K562 (cell line): ENCODE measurements around the gene EGFL6. TPM values are rescaled to one million over a fixed set of nuclear protein-coding genes. Genes with fewer than 3 reads are reported as not detected.

Experiments used
- ATAC-seq: fragments of 200-7000 bp; cut with Tn5 transposase; 3 replicates; pipeline ENCODE4 v1.9.1; 2020; ENCODE audit warnings: moderate library complexity
- BruUV-seq: library from RNA; stranded (reverse); fragments of 400-500 nt; replicated peaks from 2 replicates; lab custom pipeline; 2021; lab: Mats Ljungman, UMichigan
- CTCF ChIA-PET: fragments of 300-600 bp; formaldehyde crosslinking; extraction: SDS; loops from one replicate; lab custom pipeline; 2021; ENCODE audit warnings: low intra/inter-chr PET ratio; lab: Yijun Ruan, JAX
- POLR2A ChIA-PET: fragments of 300-600, 350-650 bp; sonication (Branson Sonifier 250); formaldehyde crosslinking; extraction: SDS; loops from one replicate; lab custom pipeline; 2021; ENCODE audit warnings: antibody characterized with exemption, inconsistent platforms; lab: Yijun Ruan, JAX
- DNase-seq, 4 experiments: peaks; one replicate each; pipeline versions ENCODE4 v3.0.0 to v3.0.0-alpha.2; 2011 to 2018; ENCODE audit warnings: low spot score in 3 of 4, mixed read lengths in 3 of 4; ENCODE audit errors: extremely low read depth in 1 of 4
- FAIRE-seq: peaks from 2 replicates; lab custom pipeline; 2011; peaks lifted over from hg19 to GRCh38; lab: Jason Lieb, UNC
- H2AFZ ChIP-seq: 2 replicates; pipeline ENCODE4 v1.6.0; 2011; ENCODE audit warnings: low read depth, low read length, control low read depth, inconsistent platforms
- H3K27ac ChIP-seq: fragments of 200-600 bp; 3 replicates; pipeline ENCODE4 v1.8.0; 2011; ENCODE audit warnings: low read depth, mild to moderate bottlenecking, control low read depth, inconsistent platforms, low read length, moderate library complexity, mixed read lengths; ENCODE audit errors: extremely low read depth
- H3K27me3 ChIP-seq, 2 experiments: fragments of 300-600 bp in 1 of 2; 2 replicates in 1 of 2; 3 replicates in 1 of 2; pipeline versions ENCODE4 v1.6.0 to v1.8.0; 2011; ENCODE audit warnings: inconsistent platforms in 2 of 2, low read length in 2 of 2, mild to moderate bottlenecking in 1 of 2, mixed read lengths in 1 of 2, moderate library complexity in 1 of 2; ENCODE audit not compliant: control insufficient read depth in 2 of 2, insufficient read depth in 2 of 2
- H3K36me3 ChIP-seq: fragments of 300-600 bp; 3 replicates; pipeline ENCODE4 v1.8.0; 2011; ENCODE audit warnings: mild to moderate bottlenecking, low read length, inconsistent platforms; ENCODE audit not compliant: control insufficient read depth, insufficient read depth
- H3K4me1 ChIP-seq, 2 experiments: fragments of 200-600 bp in 1 of 2; replicated peaks in 1 of 2; 2 replicates in 1 of 2; 3 replicates in 1 of 2; pipeline versions ENCODE4 v1.5.1 to v1.8.0; 2011; ENCODE audit warnings: inconsistent platforms in 2 of 2, low read length in 2 of 2, mild to moderate bottlenecking in 1 of 2, mixed read lengths in 1 of 2, moderate library complexity in 1 of 2; ENCODE audit not compliant: control insufficient read depth in 2 of 2, insufficient read depth in 2 of 2
- H3K4me2 ChIP-seq: 2 replicates; pipeline ENCODE4 v1.6.1; 2011; ENCODE audit warnings: low read length, control low read depth, inconsistent platforms, mixed read lengths; ENCODE audit not compliant: insufficient read depth
- H3K4me3 ChIP-seq: fragments of 200-600 bp; sonication (generic), shearing (Covaris generic); 2 replicates; pipeline ENCODE4 v1.5.1; 2016; ENCODE audit warnings: control low read depth, inconsistent platforms
- H3K79me2 ChIP-seq: fragments of 200-600 bp; 3 replicates; pipeline ENCODE4 v1.8.0; 2011; ENCODE audit warnings: low read length, inconsistent platforms; ENCODE audit not compliant: control insufficient read depth, insufficient read depth
- H3K9ac ChIP-seq, 2 experiments: 2 replicates each; pipeline versions ENCODE4 v1.6.0 to v1.6.1; 2011; ENCODE audit warnings: low read depth in 2 of 2, low read length in 2 of 2, control low read depth in 1 of 2, inconsistent platforms in 1 of 2, mild to moderate bottlenecking in 1 of 2, mixed read lengths in 1 of 2; ENCODE audit not compliant: insufficient read depth in 1 of 2
- H3K9me1 ChIP-seq: one replicate; pipeline ENCODE4 v1.6.0; 2011; ENCODE audit warnings: inconsistent platforms, mild to moderate bottlenecking, low read length, moderate library complexity; ENCODE audit not compliant: control insufficient read depth, insufficient read depth
- H3K9me3 ChIP-seq: replicated peaks from 2 replicates; pipeline ENCODE4 v1.5.1; 2011; ENCODE audit warnings: low read depth, low read length, inconsistent platforms; ENCODE audit not compliant: control insufficient read depth, insufficient read depth
- H4K20me1 ChIP-seq: replicated peaks from 2 replicates; pipeline ENCODE4 v1.6.1; 2011; ENCODE audit warnings: low read length, inconsistent platforms, mixed read lengths; ENCODE audit not compliant: control insufficient read depth, insufficient read depth
- BCL6 ChIP-seq: fragments of 250-450 bp; sonication (Bioruptor Pico); IDR thresholded peaks from 2 replicates; pipeline ENCODE4 v1.4.0; 2020
- LEF1 ChIP-seq: fragments of 450-650 bp; IDR thresholded peaks from 2 replicates; pipeline ENCODE4 v1.6.1; 2016; ENCODE audit warnings: mild to moderate bottlenecking
- MEF2A ChIP-seq: IDR thresholded peaks from 2 replicates; pipeline ENCODE4 v1.6.1; 2011; ENCODE audit warnings: low read depth, mild to moderate bottlenecking, low read length, moderate library complexity; ENCODE audit not compliant: control insufficient read depth
- RAD21 ChIP-seq, 2 experiments: fragments of 250-450 bp in 1 of 2; fragments of 450-650 bp in 1 of 2; sonication (Bioruptor Pico) in 1 of 2; formaldehyde crosslinking in 1 of 2; IDR thresholded peaks in 1 of 2; conservative IDR thresholded peaks in 1 of 2; 2 replicates each; pipeline versions ENCODE4 v1.4.0 to v1.8.0; 2020 to 2022; ENCODE audit warnings: mild to moderate bottlenecking in 2 of 2, moderate library complexity in 1 of 2
- TFAM ChIP-seq: fragments of 250-450 bp; sonication (Bioruptor Pico); conservative IDR thresholded peaks from 2 replicates; pipeline ENCODE4 v1.5.0; 2021; ENCODE audit warnings: mild to moderate bottlenecking, moderate library complexity
- ZNF140 ChIP-seq: fragments of 250-450 bp; sonication (Bioruptor Pico); IDR thresholded peaks from 2 replicates; pipeline ENCODE4 v1.8.0; 2021; ENCODE audit warnings: moderate library complexity, mild to moderate bottlenecking, inconsistent platforms
- ZNF143 ChIP-seq: sonication (generic); formaldehyde crosslinking; IDR thresholded peaks from 2 replicates; pipeline ENCODE4 v1.9.0; 2022; ENCODE audit warnings: mild to moderate bottlenecking, missing genetic modification reagents
- WGBS: fragments of 100-300 bp; shearing (Covaris generic); methylation state at CpG from one replicate; pipeline ENCODE4 v1.1.6; 2016; ENCODE audit warnings: low coverage, mixed read lengths; ENCODE audit not compliant: insufficient coverage; ENCODE audit errors: missing lambda C conversion rate; 5-methylcytosine and 5-hydroxymethylcytosine counted together
- in situ Hi-C: fragments of 300-500 bp; cut with MboI; formaldehyde crosslinking; loops from 4 replicates; pipeline ENCODE4 v1.15.0; 2018; ENCODE audit warnings: inconsistent platforms, mixed read lengths
- intact Hi-C: fragments of 100-400 bp; cut with micrococcal nuclease; formaldehyde crosslinking; loops from 2 replicates; pipeline ENCODE4 v1.14.2; 2022
- polyA plus RNA-seq, 8 experiments: library from polyadenylated mRNA; depleted of rRNA in 4 of 8; stranded (reverse) in 5 of 8; unstranded in 3 of 8; fragments of >200 nt; fragmentation: Nextera tagmentation in 2 of 8; fragmentation: Illumina TruSeq in 1 of 8; extraction: Ambion mirVana in 2 of 8; extraction: Trizol in 1 of 8; gene quantifications; 2 replicates each; pipeline versions ENCODE4 v1.2.1 to v1.2.3, GENCODE V29; 2011 to 2014; ENCODE audit warnings: inconsistent platforms in 1 of 8, missing spikeins in 1 of 8
- total RNA-seq, 7 experiments: library from RNA; depleted of rRNA in 6 of 7; stranded (reverse); fragments of >200 nt in 6 of 7; fragmentation: Illumina TruSeq in 2 of 7; extraction: Trizol in 2 of 7; gene quantifications; 2 replicates each; pipeline versions ENCODE4 v1.2.1 to v1.2.3, GENCODE V29; 2011 to 2021; ENCODE audit warnings: low replicate concordance in 1 of 7
- TF ChIP-seq, protein P1 (sequence below), 2 experiments: fragments of 250-450 bp in 1 of 2; fragments of 450-650 bp in 1 of 2; sonication (Bioruptor Pico) in 1 of 2; IDR thresholded peaks; 2 replicates each; pipeline versions ENCODE4 v1.6.1 to v1.8.0; 2016 to 2021; ENCODE audit warnings: mild to moderate bottlenecking in 2 of 2, moderate library complexity in 2 of 2, missing compliant biosample characterization in 1 of 2, missing genetic modification characterization in 1 of 2
- TF ChIP-seq, protein P2 (sequence below): fragments of 450-650 bp; conservative IDR thresholded peaks from 2 replicates; pipeline ENCODE4 v1.6.1; 2016; ENCODE audit warnings: missing genetic modification characterization, low read depth, mild to moderate bottlenecking, missing compliant biosample characterization, moderate library complexity

Gene EGFL6
- total and polyA plus RNA-seq, 9 of the 15 experiments (the other 6 are each of a cell fraction or from before 2014, with no cell fraction given): 0.01 TPM; not detected in 8

DNA sequence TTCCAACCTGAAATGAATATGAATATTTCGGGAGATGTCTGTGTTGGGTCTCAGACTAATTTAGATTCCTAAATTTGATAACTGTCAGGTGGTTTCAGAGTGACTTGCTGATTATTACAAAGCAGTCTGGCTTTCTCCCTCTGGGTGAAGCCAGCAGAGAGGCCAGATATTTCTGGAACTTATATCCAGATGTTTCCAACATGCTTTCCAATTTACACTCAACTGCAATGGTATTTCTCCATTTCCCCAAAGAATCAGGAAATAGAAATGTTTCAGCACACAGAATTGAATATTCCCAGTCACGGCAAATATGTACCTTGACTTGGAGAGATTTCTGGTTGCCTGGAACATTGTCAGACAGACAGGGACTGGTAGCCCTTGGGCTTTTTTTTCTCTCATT, 48.5 kb upstream of the EGFL6 start (continued):
- TF ChIP-seq TFAM (CRISPR knock-in tag): no peak
- TF ChIP-seq, protein P1, sequence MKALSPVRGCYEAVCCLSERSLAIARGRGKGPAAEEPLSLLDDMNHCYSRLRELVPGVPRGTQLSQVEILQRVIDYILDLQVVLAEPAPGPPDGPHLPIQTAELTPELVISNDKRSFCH (CRISPR knock-in tag; IDR thresholded peaks at IDR 0.05): no peak
- TF ChIP-seq, protein P1 (tag; IDR thresholded peaks at IDR 0.05): no peak

DNA sequence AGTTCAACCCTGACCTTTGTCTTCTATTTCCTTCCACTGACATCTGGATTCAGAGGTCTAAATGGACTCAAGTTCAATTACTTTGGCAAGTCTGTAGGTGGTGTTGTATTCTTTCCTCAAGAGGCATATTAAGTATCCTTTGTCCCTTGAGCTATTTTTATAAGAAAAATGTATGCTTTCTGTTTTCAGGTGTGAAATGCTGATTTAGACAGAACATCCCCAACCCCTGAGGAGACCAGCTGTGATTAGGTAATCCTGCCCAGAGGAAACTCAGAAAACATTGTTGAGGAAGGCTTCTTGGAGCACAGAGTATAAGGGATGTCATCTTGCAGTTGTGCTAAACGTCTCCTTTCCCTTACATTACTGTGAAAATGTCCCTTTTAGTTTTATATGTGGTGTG, 46.6 kb upstream of the EGFL6 start:
- Histone ChIP-seq H3K4me2 (no peak overlapping the region), H2AFZ (no peak overlapping the region), H3K4me1 (no peaks in the 10 kb centered on the region), H3K9me3 (no peaks in the 10 kb centered on the region), H4K20me1 (no peaks in the 10 kb centered on the region), H3K36me3 (no peaks in the 10 kb centered on the region), H3K9me1 (no peaks in the 10 kb centered on the region), H3K4me3 (no peak overlapping the region), H3K9ac (no peak overlapping the region), H3K27me3 (no peaks in the 10 kb centered on the region), H3K27ac (no peak overlapping the region), H3K79me2 (no peaks in the 10 kb centered on the region)
- intact Hi-C loops (no loop called here), in situ Hi-C loops (no loop called here)
- ATAC-seq: no peak
- 14% methylated on average over 1 of the region's 1 CpG for WGBS
- no TSS peak for BruUV-seq
- TF ChIP-seq ZNF140 (CRISPR knock-in tag) (no peak), LEF1 (no peak), BCL6 (CRISPR knock-in tag) (no peak), ZNF143 (CRISPR knock-in tag) (no peak), MEF2A (no peak), RAD21 (CRISPR knock-in tag; conservative IDR thresholded peaks at IDR 0.05 in 1 of 2, IDR thresholded peaks at IDR 0.05 in 1 of 2) (0 out of 4 replicates have a peak, but pooled peaks of 1 of the 2 experiments have one; percentile 13)
- TF ChIP-seq, protein P2, sequence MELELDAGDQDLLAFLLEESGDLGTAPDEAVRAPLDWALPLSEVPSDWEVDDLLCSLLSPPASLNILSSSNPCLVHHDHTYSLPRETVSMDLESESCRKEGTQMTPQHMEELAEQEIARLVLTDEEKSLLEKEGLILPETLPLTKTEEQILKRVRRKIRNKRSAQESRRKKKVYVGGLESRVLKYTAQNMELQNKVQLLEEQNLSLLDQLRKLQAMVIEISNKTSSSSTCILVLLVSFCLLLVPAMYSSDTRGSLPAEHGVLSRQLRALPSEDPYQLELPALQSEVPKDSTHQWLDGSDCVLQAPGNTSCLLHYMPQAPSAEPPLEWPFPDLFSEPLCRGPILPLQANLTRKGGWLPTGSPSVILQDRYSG (tag): no peak
- no peak for FAIRE-seq
- no peak for DNase-seq
- CTCF ChIA-PET: no interaction called here
- POLR2A ChIA-PET: no interaction called here
